ENCODE data around the gene WDR72. TPM values are rescaled to one million over a fixed set of nuclear protein-coding genes. Genes with fewer than 3 reads are reported as not detected.

WDR72 gene
- total and polyA plus RNA-seq, 4 donors: 6.1 to 55.4 (median 17.0) TPM

- H3K4me3 ChIP-seq (ENCODE audit: low read depth in 1 of 3, low read length in 3 of 3): no peak overlapping the region
- peaks cover 0 to 3% (median 1%) of the 10 kb centered on the region in 4 donors for H3K36me3 ChIP-seq (ENCODE audit: control insufficient read depth in 4 of 4, insufficient read depth in 3 of 4, low read depth in 1 of 4, low read length in 3 of 4)
- peaks cover 0 to 5% (median 4%) of the 10 kb centered on the region in 4 donors for H3K4me1 ChIP-seq (ENCODE audit: control insufficient read depth in 4 of 4, insufficient read depth in 4 of 4, low read length in 3 of 4)
- no peak overlapping the region for H3K9ac ChIP-seq (ENCODE audit: low read depth in 1 of 2, low read length in 2 of 2)
- no peaks in the 10 kb centered on the region for H3K9me3 ChIP-seq (ENCODE audit: control insufficient read depth in 4 of 4, low read length in 3 of 4)
- TF ChIP-seq JUND (IDR thresholded peaks at IDR 0.05) (no peak), RXRA (IDR thresholded peaks at IDR 0.05) (no peak), HNF4A (conservative IDR thresholded peaks at IDR 0.05) (no peak), REST (IDR thresholded peaks at IDR 0.05) (no peak), NR2F2 (IDR thresholded peaks at IDR 0.05) (no peak), TAF1 (conservative IDR thresholded peaks at IDR 0.05) (no peak), ATF3 (IDR thresholded peaks at IDR 0.05) (no peak), SP1 (IDR thresholded peaks at IDR 0.05) (no peak), GABPA (IDR thresholded peaks at IDR 0.05 in 1 of 2, conservative IDR thresholded peaks at IDR 0.05 in 1 of 2) (no peak), RAD21 (IDR thresholded peaks at IDR 0.05) (no peak), MAX (IDR thresholded peaks at IDR 0.05) (no peak), FOXA2 (IDR thresholded peaks at IDR 0.05) (no peak), CTCF (IDR thresholded peaks at IDR 0.05; ENCODE audit: low read depth, low read length, missing input control) (no peak), ZBTB33 (IDR thresholded peaks at IDR 0.05) (no peak), FOXA1 (IDR thresholded peaks at IDR 0.05) (no peak), EGR1 (IDR thresholded peaks at IDR 0.05; ENCODE audit: low read depth in 2 of 2) (no peak)
- H3K27ac ChIP-seq (ENCODE audit: low read depth in 1 of 2, low read length in 2 of 2): no peak overlapping the region
- WGBS: 86% methylated on average over 6 of the region's 6 CpGs
- no peak for DNase-seq (ENCODE audit: low spot score)
- no peaks in the 10 kb centered on the region for H3K27me3 ChIP-seq (ENCODE audit: control insufficient read depth in 4 of 4, insufficient read depth in 4 of 4, low read length in 3 of 4)
Observed at GRCh38 chr15:53644660-53645059, 114.8 kb downstream of the WDR72 start.

Measured in liver (tissue), 9 donors.